Astrocyte of the spinal cord (primary cell): ENCODE data around the gene ATP11C.
"Not testable (repeated sequence)": the region's sequence is repeated elsewhere in the genome, so short reads cannot be mapped to it uniquely, and the experiment has no call there.

Source experiments
- DNase-seq: peaks from one replicate; pipeline ENCODE4 v3.0.0; 2011; ENCODE audit warnings: low read depth, low spot score
- H3K4me3 ChIP-seq: 2 replicates; pipeline ENCODE4 v1.5.1; 2011; ENCODE audit warnings: low read depth, mild to moderate bottlenecking, low read length, moderate library complexity
- in situ Hi-C: cut with HindIII; loops from 2 replicates; pipeline ENCODE4 v1.10.0; 2017; ENCODE audit warnings: low sequenced_read_pairs
- TF ChIP-seq, protein P1 (sequence below): IDR thresholded peaks from 2 replicates; pipeline ENCODE4 v1.5.1; 2012; ENCODE audit warnings: low read depth, mild to moderate bottlenecking, low read length, inconsistent platforms

Gene ATP11C

DNA sequence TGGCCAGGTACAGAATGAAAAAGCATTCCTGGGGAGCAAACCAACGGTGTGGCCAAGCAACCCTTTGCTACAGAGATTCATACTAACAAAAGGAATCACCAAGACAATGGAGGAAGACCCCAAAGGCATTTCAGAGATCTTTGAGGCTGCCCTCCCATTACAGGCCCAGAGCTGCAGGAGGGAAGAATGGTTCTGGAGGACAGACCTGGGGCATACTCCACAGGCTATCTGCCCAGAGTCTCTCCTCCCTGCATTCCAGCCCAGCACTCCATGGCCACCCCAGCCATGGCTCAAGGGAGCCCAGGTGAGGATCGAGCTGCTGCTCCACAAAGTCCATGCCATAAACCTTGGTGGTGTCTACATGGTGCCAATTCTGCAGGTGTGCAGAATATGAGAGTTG is 81.9 kb downstream of the ATP11C start:
- in situ Hi-C loops, result no loop called here
- TF ChIP-seq, protein P1, sequence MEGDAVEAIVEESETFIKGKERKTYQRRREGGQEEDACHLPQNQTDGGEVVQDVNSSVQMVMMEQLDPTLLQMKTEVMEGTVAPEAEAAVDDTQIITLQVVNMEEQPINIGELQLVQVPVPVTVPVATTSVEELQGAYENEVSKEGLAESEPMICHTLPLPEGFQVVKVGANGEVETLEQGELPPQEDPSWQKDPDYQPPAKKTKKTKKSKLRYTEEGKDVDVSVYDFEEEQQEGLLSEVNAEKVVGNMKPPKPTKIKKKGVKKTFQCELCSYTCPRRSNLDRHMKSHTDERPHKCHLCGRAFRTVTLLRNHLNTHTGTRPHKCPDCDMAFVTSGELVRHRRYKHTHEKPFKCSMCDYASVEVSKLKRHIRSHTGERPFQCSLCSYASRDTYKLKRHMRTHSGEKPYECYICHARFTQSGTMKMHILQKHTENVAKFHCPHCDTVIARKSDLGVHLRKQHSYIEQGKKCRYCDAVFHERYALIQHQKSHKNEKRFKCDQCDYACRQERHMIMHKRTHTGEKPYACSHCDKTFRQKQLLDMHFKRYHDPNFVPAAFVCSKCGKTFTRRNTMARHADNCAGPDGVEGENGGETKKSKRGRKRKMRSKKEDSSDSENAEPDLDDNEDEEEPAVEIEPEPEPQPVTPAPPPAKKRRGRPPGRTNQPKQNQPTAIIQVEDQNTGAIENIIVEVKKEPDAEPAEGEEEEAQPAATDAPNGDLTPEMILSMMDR, result no peak
- no peak for DNase-seq
- no peak overlapping the region for H3K4me3 ChIP-seq

- TF ChIP-seq, protein P1, result no peak
- no peak overlapping the region for H3K4me3 ChIP-seq
- in situ Hi-C loops, result no loop called here
- no peak for DNase-seq
Measured at GRCh38 chrX:139844884-139845283, 88.0 kb downstream of the ATP11C start.

DNA sequence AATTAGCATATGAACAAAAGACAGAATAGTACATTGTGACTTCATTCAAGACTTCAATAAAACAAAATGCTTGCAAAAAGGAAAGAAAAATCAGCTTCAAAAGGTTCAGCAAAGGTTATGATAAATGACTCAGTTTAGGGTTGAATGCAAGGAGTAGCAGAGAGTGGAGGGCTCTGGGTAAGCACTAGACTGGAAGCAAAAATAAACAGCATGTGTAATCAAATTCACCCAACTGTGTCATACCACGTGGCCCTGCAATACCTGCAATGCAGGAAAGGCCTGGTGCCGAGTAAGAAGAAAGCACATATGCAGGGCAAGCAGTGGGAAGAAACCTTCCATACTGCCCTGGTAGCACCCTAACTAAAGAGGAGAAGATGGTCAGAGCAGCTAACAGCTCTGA is 88.7 kb downstream of the ATP11C start:
- TF ChIP-seq, protein P1, result no peak
- no peak for DNase-seq
- in situ Hi-C loops, result no loop called here
- H3K4me3 ChIP-seq, result no peak overlapping the region

DNA sequence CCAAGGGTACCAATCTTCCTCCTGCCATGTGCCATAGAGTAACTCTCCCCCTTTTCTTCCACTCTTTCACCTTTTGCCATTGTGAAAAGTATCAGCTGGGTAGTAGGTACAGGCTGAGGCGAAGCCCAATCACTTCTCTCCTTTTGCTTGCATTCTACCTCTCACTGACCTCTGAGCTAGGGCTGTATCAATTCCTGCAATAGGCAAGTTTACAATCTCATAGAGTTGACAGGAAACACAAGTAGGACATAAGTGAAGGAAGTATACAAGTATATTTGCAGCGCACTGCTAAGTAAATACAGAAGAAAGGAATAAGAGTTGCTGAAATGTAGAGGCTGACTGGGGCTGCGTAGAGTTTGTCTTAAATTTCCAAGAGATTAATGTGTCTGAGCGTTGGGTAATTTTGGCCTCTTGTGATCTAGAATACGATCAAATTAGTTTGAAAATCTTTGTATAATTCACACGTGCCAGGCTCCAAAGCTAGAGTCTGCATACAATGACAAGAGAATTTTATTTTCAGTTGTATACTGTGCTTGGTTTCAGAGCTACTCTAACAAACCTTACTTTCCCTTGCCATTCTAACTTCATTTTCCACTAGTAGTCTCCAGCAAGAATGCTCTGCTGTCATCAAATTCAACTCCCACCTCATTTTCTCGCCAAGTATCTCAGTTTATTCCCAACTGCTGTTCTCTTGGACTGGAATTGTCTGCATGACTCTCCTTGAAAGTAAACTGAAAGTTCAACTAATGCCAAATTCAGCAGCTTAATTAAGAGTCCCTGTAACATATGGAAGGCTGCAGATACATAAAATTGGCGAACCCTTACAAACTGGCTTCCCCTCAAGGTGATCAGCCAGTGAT is 90.3 kb downstream of the ATP11C start:
- in situ Hi-C loops, result no loop called here
- TF ChIP-seq, protein P1, result no peak
- no peak for DNase-seq

DNA sequence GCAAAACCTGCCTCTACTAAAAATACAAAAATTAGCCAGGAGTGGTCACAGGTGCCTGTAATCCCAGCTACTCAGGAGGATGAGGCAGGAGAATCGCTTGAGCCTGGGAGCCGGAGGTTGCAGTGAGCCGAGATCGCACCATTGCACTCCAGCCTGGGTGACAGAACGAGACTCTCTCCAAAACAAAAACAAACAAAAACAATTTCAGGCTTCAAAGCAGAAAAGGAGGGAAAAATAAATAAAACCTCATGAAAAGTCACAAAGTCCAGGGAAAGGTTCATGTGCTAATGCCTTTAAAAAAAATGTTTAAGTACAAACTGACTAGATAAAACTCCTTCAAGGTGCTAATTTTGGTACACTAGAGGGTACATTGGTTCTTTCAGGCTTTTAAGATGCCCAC is 96.5 kb downstream of the ATP11C start:
- in situ Hi-C loops, DNase-seq, H3K4me3 ChIP-seq: not testable (repeated sequence)

More for the DNA sequence above, 90.3 kb downstream of the ATP11C start:
- no peak overlapping the region for H3K4me3 ChIP-seq

DNA sequence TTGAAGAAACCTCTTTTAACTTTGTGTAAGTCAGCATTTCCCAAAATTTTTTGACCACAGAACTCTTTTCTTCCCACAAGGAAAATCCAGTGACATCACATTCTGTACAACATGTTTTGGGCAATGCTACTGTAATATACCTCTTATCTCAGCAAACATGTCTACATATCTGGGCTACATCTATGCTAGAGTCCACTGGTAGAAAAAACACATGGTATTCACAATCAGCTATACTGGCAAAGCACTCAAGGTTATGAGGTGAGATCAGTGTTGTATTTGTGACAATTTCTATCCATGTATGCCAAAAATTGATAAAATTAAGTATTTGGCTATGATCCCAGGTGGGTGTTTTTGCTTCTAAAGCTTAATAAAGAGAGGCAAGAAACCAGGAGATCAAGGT is 98.0 kb downstream of the ATP11C start:
- in situ Hi-C loops, result no loop called here
- no peak for DNase-seq
- no peak overlapping the region for H3K4me3 ChIP-seq
- TF ChIP-seq, protein P1, result no peak

DNA sequence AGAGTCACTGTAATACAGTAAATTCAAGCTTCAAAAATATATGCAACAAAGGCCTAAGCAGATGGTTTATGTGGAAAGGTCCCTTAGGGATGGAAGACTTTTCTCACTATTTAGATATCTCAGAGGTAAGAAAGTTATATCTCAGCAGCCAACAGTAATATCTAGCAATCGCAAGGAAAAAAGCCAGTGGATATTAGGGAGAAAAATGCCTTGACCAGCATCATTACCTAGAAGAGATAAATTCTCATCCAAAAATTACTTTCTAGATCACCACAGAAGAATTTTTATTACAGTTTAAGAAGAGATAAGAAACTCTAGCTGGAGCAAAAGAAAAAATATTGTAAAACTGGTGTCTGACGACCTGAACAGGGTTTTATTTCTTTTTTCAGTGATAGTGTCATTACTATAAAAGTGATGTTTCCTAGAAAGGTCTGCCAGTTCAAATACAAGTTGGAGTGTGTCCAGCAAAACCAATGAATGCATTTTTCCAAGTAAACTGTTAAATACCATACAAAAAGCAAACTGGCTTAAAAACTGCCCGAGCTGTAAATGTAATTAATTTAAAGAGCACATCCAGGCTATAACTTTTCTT is 100.0 kb downstream of the ATP11C start:
- DNase-seq, result no peak
- in situ Hi-C loops, result no loop called here
- TF ChIP-seq, protein P1, result no peak

More for the DNA sequence above, 100.0 kb downstream of the ATP11C start:
- no peak overlapping the region for H3K4me3 ChIP-seq
